IPS DF 4.7 (cell line): ENCODE results near the gene IMMT.

Experiments used
- DNase-seq: peaks from one replicate; pipeline ENCODE4 v3.0.0-alpha.2; 2013; ENCODE audit warnings: low spot score; ENCODE audit errors: extremely low read depth

Gene IMMT

DNA sequence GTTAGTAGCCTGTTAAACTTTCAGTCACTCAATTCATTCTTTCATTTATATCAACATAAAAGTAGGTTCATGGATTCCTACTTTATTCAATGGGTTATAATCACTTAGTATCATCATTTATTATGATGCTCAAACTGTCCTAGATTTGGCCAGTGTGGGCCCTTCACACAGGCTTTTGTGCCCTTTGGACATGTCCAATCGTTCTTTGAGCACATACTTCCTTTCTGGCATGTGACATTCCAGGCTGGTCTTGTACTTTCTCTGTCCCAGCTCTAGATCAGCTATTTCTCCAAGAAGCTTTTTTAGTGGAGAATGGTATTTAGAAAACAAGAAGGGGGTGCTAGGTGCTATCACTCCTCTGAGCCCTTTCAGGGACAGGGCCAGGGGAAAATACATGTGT lies 101.0 kb downstream of the IMMT start:
- no peak for DNase-seq
